ENCODE data around the gene LDLRAD3. TPM values are rescaled to one million over a fixed set of nuclear protein-coding genes. Genes with fewer than 3 reads are reported as not detected.
A peak's percentile ranks its signal among the peaks of the same experiment; 100 is the strongest.

LDLRAD3 gene
- total RNA-seq, 1 donor from 2014 or later, result 39.1 TPM

- TF ChIP-seq, protein P1, sequence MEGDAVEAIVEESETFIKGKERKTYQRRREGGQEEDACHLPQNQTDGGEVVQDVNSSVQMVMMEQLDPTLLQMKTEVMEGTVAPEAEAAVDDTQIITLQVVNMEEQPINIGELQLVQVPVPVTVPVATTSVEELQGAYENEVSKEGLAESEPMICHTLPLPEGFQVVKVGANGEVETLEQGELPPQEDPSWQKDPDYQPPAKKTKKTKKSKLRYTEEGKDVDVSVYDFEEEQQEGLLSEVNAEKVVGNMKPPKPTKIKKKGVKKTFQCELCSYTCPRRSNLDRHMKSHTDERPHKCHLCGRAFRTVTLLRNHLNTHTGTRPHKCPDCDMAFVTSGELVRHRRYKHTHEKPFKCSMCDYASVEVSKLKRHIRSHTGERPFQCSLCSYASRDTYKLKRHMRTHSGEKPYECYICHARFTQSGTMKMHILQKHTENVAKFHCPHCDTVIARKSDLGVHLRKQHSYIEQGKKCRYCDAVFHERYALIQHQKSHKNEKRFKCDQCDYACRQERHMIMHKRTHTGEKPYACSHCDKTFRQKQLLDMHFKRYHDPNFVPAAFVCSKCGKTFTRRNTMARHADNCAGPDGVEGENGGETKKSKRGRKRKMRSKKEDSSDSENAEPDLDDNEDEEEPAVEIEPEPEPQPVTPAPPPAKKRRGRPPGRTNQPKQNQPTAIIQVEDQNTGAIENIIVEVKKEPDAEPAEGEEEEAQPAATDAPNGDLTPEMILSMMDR (IDR thresholded peaks at IDR 0.05; ENCODE audit: unreplicated experiment), result no peak
- Mint-ChIP-seq H3K4me3 (no peak overlapping the region), H3K27ac (no peak overlapping the region), H3K36me3 (peaks cover 14% of the 10 kb centered on the region), H3K4me1 (peaks cover 9% of the 10 kb centered on the region), H3K27me3 (ENCODE audit: low read depth) (no peaks in the 10 kb centered on the region), H3K9me3 (peaks cover 16% of the 10 kb centered on the region)
- DNase-seq (ENCODE audit: low spot score in 2 of 2, unreplicated experiment in 2 of 2), result no peak
Measured at GRCh38 chr11:35962369-35963138, 18.7 kb downstream of the LDLRAD3 start.

DNA sequence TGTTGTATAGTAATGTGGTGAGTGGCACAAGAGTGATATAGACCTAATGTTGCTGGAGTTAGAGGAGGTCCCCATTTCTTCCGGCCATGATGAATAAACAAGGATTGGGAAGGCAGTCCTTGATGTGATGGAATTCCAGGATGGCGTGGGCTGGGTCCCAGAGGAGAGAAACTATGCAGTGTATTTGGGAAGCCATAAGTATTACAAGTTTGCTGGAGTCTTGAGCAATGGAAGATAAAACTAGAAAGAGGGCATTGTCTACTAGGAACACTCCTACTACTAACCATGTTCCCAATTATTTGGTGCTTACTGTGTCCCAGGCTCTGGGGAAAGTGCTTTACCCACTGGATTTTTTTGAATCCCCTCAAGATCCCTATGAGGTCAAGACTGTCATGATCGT, 20.0 kb downstream of the LDLRAD3 start:
- no peaks in the 10 kb centered on the region for H3K27me3 Mint-ChIP-seq (ENCODE audit: low read depth)
- no peak overlapping the region for H3K27ac Mint-ChIP-seq
- H3K4me1 Mint-ChIP-seq, result peaks cover 16% of the 10 kb centered on the region
- no peak for DNase-seq (ENCODE audit: low spot score in 2 of 2, unreplicated experiment in 2 of 2)
- TF ChIP-seq, protein P1 (IDR thresholded peaks at IDR 0.05; ENCODE audit: unreplicated experiment), result no peak
- H3K36me3 Mint-ChIP-seq, result peaks cover 14% of the 10 kb centered on the region
- H3K9me3 Mint-ChIP-seq, result peaks cover 16% of the 10 kb centered on the region
- H3K4me3 Mint-ChIP-seq, result no peak overlapping the region

GRCh38 chr11:35964841-35965240, 21.0 kb downstream of the LDLRAD3 start:
- peaks cover 22% of the 10 kb centered on the region for H3K4me1 Mint-ChIP-seq
- peaks cover 14% of the 10 kb centered on the region for H3K36me3 Mint-ChIP-seq
- H3K4me3 Mint-ChIP-seq, result no peak overlapping the region
- TF ChIP-seq, protein P1 (IDR thresholded peaks at IDR 0.05; ENCODE audit: unreplicated experiment), result no peak
- no peak overlapping the region for H3K27ac Mint-ChIP-seq
- H3K9me3 Mint-ChIP-seq, result peaks cover 16% of the 10 kb centered on the region
- DNase-seq (ENCODE audit: low spot score in 2 of 2, unreplicated experiment in 2 of 2), result no peak
- H3K27me3 Mint-ChIP-seq (ENCODE audit: low read depth), result no peaks in the 10 kb centered on the region

DNA sequence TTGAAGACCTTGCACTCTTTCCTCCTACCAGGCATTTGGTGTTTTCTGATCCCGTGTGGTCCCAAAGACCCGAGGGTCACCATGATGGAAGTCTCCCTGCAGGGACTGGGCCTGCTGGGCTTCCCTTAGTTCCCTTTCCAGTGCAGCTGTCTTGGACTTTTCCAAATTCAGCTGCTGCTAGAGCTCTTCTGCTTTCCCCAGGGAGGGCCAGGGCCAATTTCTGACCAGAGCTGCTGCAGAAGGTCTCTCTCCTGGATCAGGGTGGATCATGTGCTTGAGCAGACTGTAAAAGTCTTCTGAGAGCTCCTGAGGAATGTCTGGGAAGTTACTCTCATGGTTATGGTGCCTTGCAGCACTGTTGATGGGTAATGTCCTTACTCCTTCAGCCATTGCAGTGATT, 23.2 kb downstream of the LDLRAD3 start:
- no peak for DNase-seq (ENCODE audit: low spot score in 2 of 2, unreplicated experiment in 2 of 2)
- Mint-ChIP-seq H3K9me3 (peaks cover 19% of the 10 kb centered on the region), H3K27me3 (ENCODE audit: low read depth) (no peaks in the 10 kb centered on the region), H3K4me3 (no peak overlapping the region), H3K27ac (no peak overlapping the region), H3K4me1 (peaks cover 25% of the 10 kb centered on the region), H3K36me3 (peaks cover 14% of the 10 kb centered on the region)
- TF ChIP-seq, protein P1 (IDR thresholded peaks at IDR 0.05; ENCODE audit: unreplicated experiment), result no peak

DNA sequence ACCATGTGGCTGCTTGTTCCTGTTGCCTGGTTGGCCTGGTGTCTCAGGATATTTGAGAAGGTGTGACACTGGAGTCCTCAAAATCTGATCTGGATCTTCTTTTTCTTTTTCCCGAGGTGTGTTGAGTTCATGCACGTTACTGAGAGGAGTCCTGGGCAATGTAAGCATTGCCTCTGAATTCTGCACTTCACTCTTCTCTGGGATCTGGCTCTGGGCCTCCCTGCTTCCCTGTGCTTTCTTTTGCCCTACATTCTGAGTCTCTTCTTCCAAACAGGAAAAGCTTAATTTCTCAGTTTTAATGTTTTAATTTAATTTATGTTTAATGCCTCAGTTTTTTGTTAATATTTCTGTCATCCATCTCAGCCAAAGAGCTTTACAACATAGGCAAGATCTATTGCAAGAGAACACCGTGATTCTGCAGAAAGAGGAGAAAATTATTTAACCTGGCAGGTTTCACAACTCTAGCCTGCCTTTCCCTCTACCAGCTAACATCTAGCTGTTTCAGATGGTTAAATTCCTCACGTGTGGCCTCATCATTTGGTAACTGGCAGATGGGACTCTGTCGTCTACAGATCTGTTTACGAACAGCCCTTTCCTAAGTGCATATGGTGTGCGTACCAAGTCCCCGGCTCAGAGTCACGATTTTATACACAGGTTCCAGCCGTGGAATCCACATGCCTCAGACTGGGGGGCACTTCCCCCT, 24.7 kb downstream of the LDLRAD3 start:
- peaks cover 25% of the 10 kb centered on the region for H3K4me1 Mint-ChIP-seq
- no peak for DNase-seq (ENCODE audit: low spot score in 2 of 2, unreplicated experiment in 2 of 2)
- H3K4me3 Mint-ChIP-seq, result no peak overlapping the region
- no peaks in the 10 kb centered on the region for H3K27me3 Mint-ChIP-seq (ENCODE audit: low read depth)
- TF ChIP-seq, protein P1 (IDR thresholded peaks at IDR 0.05; ENCODE audit: unreplicated experiment), result no peak
- peak overlapping the region; percentile 13 for H3K27ac Mint-ChIP-seq
- peaks cover 12% of the 10 kb centered on the region for H3K9me3 Mint-ChIP-seq
- peaks cover 8% of the 10 kb centered on the region for H3K36me3 Mint-ChIP-seq
